ENCODE data around the gene ARRB1.
A peak's percentile ranks its signal among the peaks of the same experiment; 100 is the strongest.

DNA sequence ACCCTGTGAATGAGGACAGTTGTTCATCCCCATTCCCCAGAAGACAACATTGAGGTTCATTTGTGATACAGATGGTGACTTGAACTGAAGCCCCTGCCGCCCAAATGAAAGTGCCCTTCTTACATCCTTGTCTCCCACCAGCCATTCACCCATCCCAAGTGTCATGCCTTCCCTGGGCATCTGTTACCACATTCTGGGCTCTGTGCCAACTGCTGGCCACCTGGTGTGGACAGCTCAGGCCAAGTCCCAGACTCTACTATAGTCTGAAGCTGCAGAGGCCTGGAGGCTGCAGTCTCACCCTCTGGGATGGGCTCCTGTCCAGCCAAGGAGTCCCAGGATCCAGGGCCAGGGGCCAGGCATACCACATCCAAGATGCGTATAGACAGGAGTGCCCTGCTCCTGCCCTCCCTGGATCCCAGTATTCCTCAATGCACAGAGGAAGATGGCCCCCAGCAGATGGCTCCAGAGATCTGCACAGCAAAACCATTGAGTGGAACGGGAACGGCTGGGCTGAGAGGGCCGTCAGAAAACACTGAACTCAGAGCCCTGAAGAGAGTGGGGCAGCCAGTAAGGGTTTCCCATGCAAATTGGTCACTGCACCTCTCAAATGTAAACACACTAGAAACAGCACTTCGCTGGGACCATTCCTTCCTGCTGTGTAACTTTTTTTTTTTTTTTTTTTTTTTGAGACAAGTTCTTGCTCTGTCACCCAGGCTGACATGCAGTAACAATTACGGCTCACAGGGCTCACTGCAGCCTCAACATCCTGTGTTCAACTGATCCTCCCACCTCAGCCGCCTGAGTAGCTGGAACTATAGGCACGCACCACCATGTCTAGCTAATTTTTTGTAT lies 22.8 kb downstream of the ARRB1 start:
- TF ChIP-seq CTCF (IDR thresholded peaks at IDR 0.05) (peak; percentile 73), RCOR1 (IDR thresholded peaks at IDR 0.05; ENCODE audit: low read length) (peak; percentile 61), SMC3 (IDR thresholded peaks at IDR 0.05; ENCODE audit: low read depth, low read length) (peak; percentile 87), GABPA (IDR thresholded peaks at IDR 0.05; ENCODE audit: low read depth) (no peak), EZH2phosphoT487 (IDR thresholded peaks at IDR 0.05; ENCODE audit: borderline replicate concordance, low read depth) (no peak)

All from SK-N-SH (cell line).